Activated T-cell treated with anti-CD3 and anti-CD28 coated beads, Interleukin-2, amount 50 U/mL, for 4 hours (primary cell): ENCODE measurements around the gene SLC46A2. TPM values are rescaled to one million over a fixed set of nuclear protein-coding genes. Genes with fewer than 3 reads are reported as not detected.

Experiments used
- ATAC-seq, 2 donors: fragments of 200-7000 bp; cut with Tn5 transposase; one replicate each; pipeline ENCODE4 v1.10.0; 2021
- DNase-seq: peaks from one replicate; pipeline ENCODE4 v3.0.0-alpha.2; 2020
- H3K27me3 Mint-ChIP-seq: one replicate; pipeline ENCODE4 v1.8.0; 2021; ENCODE audit warnings: low read depth, mixed read lengths
- H3K36me3 Mint-ChIP-seq: one replicate; pipeline ENCODE4 v1.8.0; 2022; ENCODE audit warnings: mixed read lengths; ENCODE audit not compliant: insufficient read depth
- H3K4me1 Mint-ChIP-seq: one replicate; pipeline ENCODE4 v1.8.0; 2021; ENCODE audit warnings: low read depth, mixed read lengths
- H3K4me3 Mint-ChIP-seq: one replicate; pipeline ENCODE4 v1.8.0; 2021; ENCODE audit warnings: mild to moderate bottlenecking, moderate library complexity, mixed read lengths
- H3K9me3 Mint-ChIP-seq: one replicate; pipeline ENCODE4 v1.8.0; 2021; ENCODE audit warnings: mixed read lengths
- total RNA-seq, 3 donors: library from RNA; stranded (reverse); gene quantifications; one replicate each; pipeline ENCODE4 v1.2.1, GENCODE V29; 2021

SLC46A2 gene
- total RNA-seq, 3 donors from 2014 or later = not detected

- Mint-ChIP-seq H3K36me3 (peaks cover 37% of the 10 kb centered on the region), H3K27me3 (no peaks in the 10 kb centered on the region), H3K9me3 (no peaks in the 10 kb centered on the region), H3K4me3 (no peak overlapping the region), H3K4me1 (no peaks in the 10 kb centered on the region)
- DNase-seq (no peak), ATAC-seq (no peak)
These were observed 16.8 kb downstream of the SLC46A2 start for GRCh38 chr9:112873773-112874405.

DNA sequence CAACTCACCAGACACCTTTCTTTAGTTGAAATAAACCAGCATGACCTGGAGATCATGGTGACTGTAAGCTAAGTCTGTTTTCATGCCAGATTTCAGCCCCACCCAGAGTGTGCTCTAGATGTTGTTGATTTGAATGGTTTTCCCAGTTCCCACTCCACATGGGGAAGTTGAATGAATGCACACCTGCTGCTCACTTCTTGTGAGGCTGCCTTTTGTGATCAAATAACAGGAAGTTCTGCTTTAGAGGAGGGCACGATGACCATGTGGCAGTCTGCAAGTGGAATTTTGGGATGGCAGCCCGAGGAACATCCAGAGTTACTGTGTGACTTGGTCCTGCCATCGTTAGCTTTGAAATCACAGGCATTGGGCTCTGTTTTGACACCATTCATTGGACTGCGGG is 18.7 kb downstream of the SLC46A2 start:
- peaks cover 2% of the 10 kb centered on the region for H3K4me1 Mint-ChIP-seq
- H3K9me3 Mint-ChIP-seq = no peaks in the 10 kb centered on the region
- no peaks in the 10 kb centered on the region for H3K27me3 Mint-ChIP-seq
- no peak for DNase-seq
- no peak for ATAC-seq
- no peak overlapping the region for H3K4me3 Mint-ChIP-seq
- peaks cover 45% of the 10 kb centered on the region for H3K36me3 Mint-ChIP-seq

DNA sequence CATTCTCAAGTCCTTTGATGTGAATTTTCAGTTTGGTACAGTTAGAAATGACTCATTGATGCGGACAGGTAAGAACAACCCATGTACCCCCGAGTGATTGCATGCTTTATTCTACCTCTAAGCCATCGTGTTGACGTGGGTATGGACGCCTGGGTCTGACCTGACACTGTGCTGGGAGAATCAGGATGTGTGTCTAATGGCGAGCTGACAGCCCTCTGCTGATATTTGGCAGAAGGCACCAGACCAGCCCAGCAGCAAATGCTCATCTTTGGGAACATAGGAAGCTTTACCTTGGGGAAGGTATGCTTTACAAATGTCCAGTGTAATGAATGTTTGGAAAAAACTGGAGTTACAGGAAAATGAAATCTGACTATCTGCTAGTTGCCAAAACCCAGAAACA is 20.1 kb downstream of the SLC46A2 start:
- Mint-ChIP-seq H3K4me1 (peaks cover 2% of the 10 kb centered on the region), H3K4me3 (no peak overlapping the region), H3K27me3 (no peaks in the 10 kb centered on the region), H3K36me3 (peaks cover 41% of the 10 kb centered on the region), H3K9me3 (no peaks in the 10 kb centered on the region)
- DNase-seq (no peak), ATAC-seq (no peak)

- H3K4me3 Mint-ChIP-seq = no peak overlapping the region
- H3K4me1 Mint-ChIP-seq = peaks cover 2% of the 10 kb centered on the region
- DNase-seq = no peak
- no peak for ATAC-seq
- H3K27me3 Mint-ChIP-seq = no peaks in the 10 kb centered on the region
- peaks cover 37% of the 10 kb centered on the region for H3K36me3 Mint-ChIP-seq
- no peaks in the 10 kb centered on the region for H3K9me3 Mint-ChIP-seq
These were observed 20.8 kb downstream of the SLC46A2 start for GRCh38 chr9:112869917-112870316.

DNA sequence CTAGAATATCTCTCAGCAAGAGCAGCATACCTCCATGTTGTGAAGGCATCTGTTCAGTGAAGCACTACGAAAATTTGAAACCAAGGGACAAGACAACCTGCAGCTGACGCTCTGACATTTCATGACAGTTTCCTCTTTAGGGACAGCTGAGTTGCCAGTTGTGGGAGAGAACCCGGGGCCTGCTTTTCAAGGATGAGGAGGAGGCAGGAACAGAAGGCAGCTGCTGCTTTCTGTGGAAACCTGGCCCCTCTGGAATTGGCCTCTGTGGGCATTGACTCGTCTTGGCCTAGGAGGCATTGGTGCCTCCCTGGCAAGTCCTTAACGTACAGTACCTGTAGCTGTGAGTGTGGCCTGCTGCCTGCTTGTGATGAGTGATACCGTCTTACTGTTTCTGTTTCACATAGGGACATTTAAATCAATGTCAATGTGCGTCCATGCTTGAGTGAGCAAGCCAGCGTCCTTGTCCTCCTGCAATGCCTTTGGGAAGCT is 21.6 kb downstream of the SLC46A2 start:
- H3K4me1 Mint-ChIP-seq = peaks cover 2% of the 10 kb centered on the region
- H3K4me3 Mint-ChIP-seq = no peak overlapping the region
- ATAC-seq (no peak), DNase-seq (no peak)
- peaks cover 35% of the 10 kb centered on the region for H3K36me3 Mint-ChIP-seq
- no peaks in the 10 kb centered on the region for H3K9me3 Mint-ChIP-seq
- H3K27me3 Mint-ChIP-seq = no peaks in the 10 kb centered on the region

- ATAC-seq (no peak), DNase-seq (no peak)
- Mint-ChIP-seq H3K27me3 (no peaks in the 10 kb centered on the region), H3K36me3 (peaks cover 41% of the 10 kb centered on the region), H3K4me3 (no peak overlapping the region), H3K4me1 (peaks cover 7% of the 10 kb centered on the region), H3K9me3 (no peaks in the 10 kb centered on the region)
These were observed 22.2 kb downstream of the SLC46A2 start for GRCh38 chr9:112868461-112868860.

- no peaks in the 10 kb centered on the region for H3K9me3 Mint-ChIP-seq
- H3K4me1 Mint-ChIP-seq = peaks cover 13% of the 10 kb centered on the region
- DNase-seq = no peak
- H3K4me3 Mint-ChIP-seq = no peak overlapping the region
- peaks cover 38% of the 10 kb centered on the region for H3K36me3 Mint-ChIP-seq
- peak; percentile 10 to 46 for ATAC-seq
- no peaks in the 10 kb centered on the region for H3K27me3 Mint-ChIP-seq
These were observed 23.2 kb downstream of the SLC46A2 start for GRCh38 chr9:112867275-112867991.

DNA sequence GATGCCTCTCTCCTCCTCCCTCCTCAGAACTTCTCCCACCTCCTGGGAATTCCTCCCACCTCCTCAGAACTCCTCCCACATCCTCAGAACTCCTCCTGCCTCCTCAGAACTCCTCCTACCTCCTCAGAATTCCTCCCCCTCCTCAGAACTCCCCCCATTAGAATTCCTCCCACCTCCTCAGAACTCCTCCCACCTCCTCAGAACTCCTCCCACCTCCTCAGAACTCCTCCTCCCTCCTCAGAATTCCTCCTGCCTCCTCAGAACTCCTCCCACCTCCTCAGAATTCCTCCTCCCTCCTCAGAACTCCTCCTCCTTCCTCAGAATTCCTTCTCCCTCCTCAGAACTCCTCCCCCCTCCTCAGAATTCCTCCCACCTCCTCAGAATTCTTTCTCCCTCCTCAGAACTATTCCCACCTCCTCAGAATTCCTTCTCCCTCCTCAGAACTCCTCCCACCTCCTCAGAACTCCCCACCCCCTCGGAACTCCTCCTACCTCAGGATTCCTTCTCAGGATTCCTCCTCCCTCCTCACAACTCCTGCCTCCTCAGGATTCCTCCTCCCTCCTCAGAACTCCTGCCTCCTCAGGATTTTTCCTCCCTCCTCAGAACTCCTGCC is 23.9 kb downstream of the SLC46A2 start:
- H3K4me1 Mint-ChIP-seq = peaks cover 14% of the 10 kb centered on the region
- ATAC-seq = no peak
- no peak for DNase-seq
- no peaks in the 10 kb centered on the region for H3K9me3 Mint-ChIP-seq
- H3K27me3 Mint-ChIP-seq = no peaks in the 10 kb centered on the region
- peaks cover 38% of the 10 kb centered on the region for H3K36me3 Mint-ChIP-seq
- no peak overlapping the region for H3K4me3 Mint-ChIP-seq

DNA sequence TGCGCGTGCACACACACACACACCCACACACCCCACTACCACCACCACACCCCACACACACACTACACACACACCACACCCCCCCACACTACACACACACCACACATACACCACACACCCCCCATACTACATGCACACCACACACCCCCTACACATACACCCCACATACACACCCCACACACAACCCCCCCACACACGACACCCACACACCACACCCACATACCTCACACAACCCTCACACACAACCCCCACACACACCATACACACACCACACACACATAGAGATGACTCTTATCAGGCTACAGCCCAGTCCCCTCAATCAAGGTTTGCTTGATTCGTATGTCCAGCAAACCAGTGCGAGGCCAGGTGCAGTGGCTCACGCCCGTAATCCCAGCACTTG is 25.7 kb downstream of the SLC46A2 start:
- Mint-ChIP-seq H3K27me3 (no peaks in the 10 kb centered on the region), H3K4me1 (peaks cover 16% of the 10 kb centered on the region), H3K4me3 (no peak overlapping the region), H3K36me3 (peaks cover 27% of the 10 kb centered on the region), H3K9me3 (no peaks in the 10 kb centered on the region)
- DNase-seq = no peak
- ATAC-seq = no peak

- H3K27me3 Mint-ChIP-seq = no peaks in the 10 kb centered on the region
- H3K9me3 Mint-ChIP-seq = no peaks in the 10 kb centered on the region
- peaks cover 23% of the 10 kb centered on the region for H3K36me3 Mint-ChIP-seq
- DNase-seq = no peak
- peaks cover 16% of the 10 kb centered on the region for H3K4me1 Mint-ChIP-seq
- no peak for ATAC-seq
- no peak overlapping the region for H3K4me3 Mint-ChIP-seq
These were observed 26.3 kb downstream of the SLC46A2 start for GRCh38 chr9:112864403-112864802.

GRCh38 chr9:112863746-112864145 is 26.9 kb downstream of the SLC46A2 start:
- no peak overlapping the region for H3K4me3 Mint-ChIP-seq
- peaks cover 16% of the 10 kb centered on the region for H3K4me1 Mint-ChIP-seq
- no peak for ATAC-seq
- no peaks in the 10 kb centered on the region for H3K27me3 Mint-ChIP-seq
- DNase-seq = no peak
- H3K36me3 Mint-ChIP-seq = peaks cover 23% of the 10 kb centered on the region
- no peaks in the 10 kb centered on the region for H3K9me3 Mint-ChIP-seq

DNA sequence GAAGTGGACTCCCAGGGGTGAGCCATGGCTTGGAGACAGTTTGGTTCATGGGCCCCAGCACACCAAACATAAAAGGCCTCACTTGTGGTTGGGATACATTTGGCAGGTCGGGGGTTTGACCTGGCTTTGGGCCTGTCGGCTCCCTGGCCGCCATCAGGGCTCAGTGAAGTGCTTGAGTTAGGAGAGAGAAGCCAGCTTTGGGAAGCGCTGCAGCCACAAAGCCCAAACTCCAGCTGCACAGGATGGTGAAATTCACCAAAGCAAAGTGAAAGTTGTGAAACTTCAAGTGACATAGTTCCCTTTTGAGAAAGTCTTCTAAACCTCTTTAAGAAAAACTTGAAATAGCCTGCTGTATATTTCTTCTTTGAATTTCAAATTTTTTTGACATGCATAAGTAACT is 27.5 kb downstream of the SLC46A2 start:
- no peak overlapping the region for H3K4me3 Mint-ChIP-seq
- H3K4me1 Mint-ChIP-seq = peaks cover 16% of the 10 kb centered on the region
- no peaks in the 10 kb centered on the region for H3K9me3 Mint-ChIP-seq
- no peaks in the 10 kb centered on the region for H3K27me3 Mint-ChIP-seq
- ATAC-seq (no peak), DNase-seq (no peak)
- H3K36me3 Mint-ChIP-seq = peaks cover 21% of the 10 kb centered on the region

GRCh38 chr9:112861638-112862555 is 28.8 kb downstream of the SLC46A2 start:
- ATAC-seq (no peak), DNase-seq (no peak)
- peaks cover 15% of the 10 kb centered on the region for H3K36me3 Mint-ChIP-seq
- H3K4me1 Mint-ChIP-seq = peaks cover 15% of the 10 kb centered on the region
- H3K4me3 Mint-ChIP-seq = no peak overlapping the region
- no peaks in the 10 kb centered on the region for H3K27me3 Mint-ChIP-seq
- no peaks in the 10 kb centered on the region for H3K9me3 Mint-ChIP-seq

DNA sequence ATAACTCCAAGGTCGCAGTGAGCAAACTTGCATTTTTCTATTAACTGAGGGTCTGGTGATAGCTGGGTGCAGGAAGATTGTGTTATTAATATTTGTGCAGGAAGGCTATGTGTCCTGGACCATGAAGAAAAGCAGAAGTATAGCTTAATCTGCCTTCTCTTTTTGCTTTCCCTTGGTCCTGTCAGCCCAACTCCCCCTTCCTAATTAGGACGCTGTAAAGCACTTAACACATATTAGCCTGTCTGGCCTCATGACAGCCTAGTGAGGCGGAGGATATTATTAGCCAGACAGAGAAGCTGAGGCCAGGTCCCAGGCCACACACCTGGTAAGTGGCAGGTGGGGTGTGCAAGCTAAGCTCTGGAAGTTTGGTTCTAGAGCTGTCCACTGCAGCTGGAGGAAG is 29.5 kb downstream of the SLC46A2 start:
- H3K27me3 Mint-ChIP-seq = no peaks in the 10 kb centered on the region
- peaks cover 15% of the 10 kb centered on the region for H3K4me1 Mint-ChIP-seq
- DNase-seq (no peak), ATAC-seq (no peak)
- H3K4me3 Mint-ChIP-seq = no peak overlapping the region
- H3K36me3 Mint-ChIP-seq = peaks cover 15% of the 10 kb centered on the region
- no peaks in the 10 kb centered on the region for H3K9me3 Mint-ChIP-seq
